A549 (cell line): ENCODE measurements around the gene TMEM97.

ENCODE experiments used
- CTCF ChIP-seq: fragments of >200 bp; sonication (Bioruptor Twin); formaldehyde crosslinking; IDR thresholded peaks from 3 replicates; pipeline ENCODE4 v1.5.1; 2016
- MAX ChIP-seq: IDR thresholded peaks from 2 replicates; pipeline ENCODE4 v1.6.1; 2012
- POLR2A ChIP-seq: IDR thresholded peaks from 2 replicates; pipeline ENCODE4 v1.6.1; 2012; ENCODE audit warnings: mild to moderate bottlenecking, low read length
- SMC3 ChIP-seq: fragments of >200 bp; sonication (Bioruptor Twin); formaldehyde crosslinking; IDR thresholded peaks from 3 replicates; pipeline ENCODE4 v1.6.1; 2018; ENCODE audit warnings: inconsistent platforms

- TF ChIP-seq SMC3 = no peak
- TF ChIP-seq POLR2A = no peak
- TF ChIP-seq MAX = no peak
- no peak for TF ChIP-seq CTCF
These were observed 39.6 kb upstream of the TMEM97 start for GRCh38 chr17:28279411-28279810.
